SIG-M5 (cell line): ENCODE data around the gene ILF3.

Source experiments
- DNase-seq: peaks from one replicate; lab custom pipeline; 2025; lab: John Stamatoyannopoulos, UW

Gene ILF3

GRCh38 chr19:10730932-10731331 lies 76.8 kb downstream of the ILF3 start:
- no peak for DNase-seq

- no peak for DNase-seq
Measured at GRCh38 chr19:10735741-10736140, 81.6 kb downstream of the ILF3 start.

GRCh38 chr19:10736189-10736588 lies 82.0 kb downstream of the ILF3 start:
- DNase-seq, result no peak

GRCh38 chr19:10736916-10737551 lies 82.9 kb downstream of the ILF3 start:
- no peak for DNase-seq

- DNase-seq, result no peak
Measured at GRCh38 chr19:10737722-10738121, 83.6 kb downstream of the ILF3 start.

GRCh38 chr19:10740798-10741197 lies 86.7 kb downstream of the ILF3 start:
- no peak for DNase-seq
